DND-41 (cell line): ENCODE results near the gene CDK9.

Experiments
- ATAC-seq: fragments of 200-7000 bp; cut with Tn5 transposase; 3 replicates; pipeline ENCODE4 v1.9.1; 2021; ENCODE audit warnings: low read depth; ENCODE audit not compliant: insufficient read depth
- DNase-seq: peaks from one replicate; pipeline ENCODE4 v3.0.0-alpha.2; 2020
- H2AFZ ChIP-seq: 2 replicates; pipeline ENCODE4 v1.6.0; 2012; ENCODE audit warnings: low read depth, low read length
- H3K27ac ChIP-seq: 2 replicates; pipeline ENCODE4 v1.5.1; 2012; ENCODE audit warnings: low read length, inconsistent platforms
- H3K27me3 ChIP-seq: fragments of 200-600 bp; sonication (generic); 2 replicates; pipeline ENCODE4 v1.6.0; 2012; ENCODE audit warnings: low read length, mild to moderate bottlenecking, inconsistent platforms; ENCODE audit not compliant: insufficient read depth, poor library complexity
- H3K36me3 ChIP-seq: 2 replicates; pipeline ENCODE4 v1.5.1; 2012; ENCODE audit warnings: low read length, inconsistent platforms; ENCODE audit not compliant: insufficient read depth
- H3K4me1 ChIP-seq: 2 replicates; pipeline ENCODE4 v1.5.1; 2012; ENCODE audit warnings: mild to moderate bottlenecking, low read length; ENCODE audit not compliant: insufficient read depth
- H3K4me2 ChIP-seq: 2 replicates; pipeline ENCODE4 v1.6.0; 2012; ENCODE audit warnings: mild to moderate bottlenecking, moderate library complexity, low read length, inconsistent platforms; ENCODE audit not compliant: insufficient read depth
- H3K4me3 ChIP-seq, 2 experiments: fragments of 200-600 bp in 1 of 2; shearing (Covaris generic) in 1 of 2; 2 replicates each; pipeline ENCODE4 v1.5.1; 2012 to 2016; ENCODE audit warnings: inconsistent platforms in 2 of 2, low read length in 2 of 2, mild to moderate bottlenecking in 2 of 2, low read depth in 1 of 2, moderate library complexity in 1 of 2
- H3K79me2 ChIP-seq: 2 replicates; pipeline ENCODE4 v1.6.0; 2012; ENCODE audit warnings: low read length, inconsistent platforms; ENCODE audit not compliant: insufficient read depth
- H3K9ac ChIP-seq: 2 replicates; pipeline ENCODE4 v1.6.0; 2012; ENCODE audit warnings: low read depth, mild to moderate bottlenecking, inconsistent platforms, low read length, moderate library complexity
- H3K9me3 ChIP-seq: 2 replicates; pipeline ENCODE4 v1.5.1; 2012; ENCODE audit warnings: low read length, moderate library complexity, mild to moderate bottlenecking, inconsistent platforms; ENCODE audit not compliant: insufficient read depth, severe bottlenecking
- H4K20me1 ChIP-seq: 2 replicates; pipeline ENCODE4 v1.6.0; 2012; ENCODE audit warnings: low read length; ENCODE audit not compliant: insufficient read depth
- CTCF ChIP-seq: IDR thresholded peaks from 2 replicates; pipeline ENCODE4 v1.5.1; 2012; ENCODE audit warnings: borderline replicate concordance, low read length, moderate library complexity, mild to moderate bottlenecking; ENCODE audit not compliant: poor library complexity, severe bottlenecking; ENCODE audit errors: extremely low read depth
- EZH2 ChIP-seq: IDR thresholded peaks from 3 replicates; pipeline ENCODE4 v1.6.1; 2012; ENCODE audit warnings: borderline replicate concordance, low read depth, mild to moderate bottlenecking, moderate library complexity, low read length, inconsistent platforms; ENCODE audit not compliant: severe bottlenecking

Gene CDK9

GRCh38 chr9:127816728-127817127, 30.9 kb downstream of the CDK9 start:
- Histone ChIP-seq H3K9ac (no peak overlapping the region), H4K20me1 (no peaks in the 10 kb centered on the region; the same call in 1 of the 2 replicates)
- TF ChIP-seq EZH2: no peak
- TF ChIP-seq CTCF: no peak

DNA sequence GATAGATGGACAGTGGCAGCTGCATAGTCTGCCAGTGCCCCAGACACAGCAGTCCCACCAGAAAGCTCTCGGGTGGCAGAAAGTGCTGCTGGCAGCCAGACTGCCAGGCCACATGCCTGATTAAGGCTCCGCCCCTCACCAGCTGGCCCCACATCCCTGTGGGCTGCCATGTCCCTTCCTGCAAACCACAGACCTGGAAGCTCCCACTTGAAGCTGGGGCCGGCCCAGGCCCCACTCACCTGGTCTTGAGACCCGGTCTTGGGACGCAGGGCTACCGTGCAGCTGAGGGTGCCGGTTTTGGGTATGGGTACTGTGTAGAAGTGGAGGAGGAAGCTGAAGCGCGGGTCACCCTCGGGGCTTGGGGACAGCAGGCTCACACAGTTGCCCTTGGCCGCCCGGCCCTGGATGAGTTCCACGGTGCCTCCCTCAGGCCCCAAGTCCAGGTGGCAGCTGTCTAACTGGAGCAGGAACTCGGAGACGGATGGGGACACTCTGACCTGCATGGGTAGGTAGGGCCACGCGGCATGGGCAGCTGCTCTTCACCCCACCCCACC, 32.1 kb downstream of the CDK9 start:
- H3K4me2 ChIP-seq: no peak overlapping the region
- H3K9ac ChIP-seq: no peak overlapping the region
- TF ChIP-seq EZH2 (no peak), CTCF (no peak)
- H3K9me3 ChIP-seq: no peaks in the 10 kb centered on the region
- no peaks in the 10 kb centered on the region for H3K4me1 ChIP-seq
- no peak for DNase-seq
- H2AFZ ChIP-seq: no peak overlapping the region
- peak; percentile 9; the same call in 2 of the 3 replicates for ATAC-seq
- H3K79me2 ChIP-seq: no peaks in the 10 kb centered on the region
- H3K27me3 ChIP-seq: no peaks in the 10 kb centered on the region
- H3K27ac ChIP-seq: no peak overlapping the region
- H4K20me1 ChIP-seq: no peaks in the 10 kb centered on the region; the same call in 1 of the 2 replicates
- no peak overlapping the region for H3K4me3 ChIP-seq
- peaks cover 39% of the 10 kb centered on the region for H3K36me3 ChIP-seq

More at GRCh38 chr9:127816728-127817127, 30.9 kb downstream of the CDK9 start:
- Histone ChIP-seq H3K4me1 (no peaks in the 10 kb centered on the region), H3K4me2 (no peak overlapping the region), H2AFZ (no peak overlapping the region), H3K79me2 (no peaks in the 10 kb centered on the region), H3K36me3 (peaks cover 47% of the 10 kb centered on the region), H3K27ac (no peak overlapping the region), H3K9me3 (no peaks in the 10 kb centered on the region), H3K4me3 (no peak overlapping the region), H3K27me3 (no peaks in the 10 kb centered on the region)
- no peak for DNase-seq
- 0 out of 3 replicates have a peak, but pooled peaks have one; percentile 7 for ATAC-seq

- ATAC-seq (no peak), DNase-seq (no peak)
- Histone ChIP-seq H2AFZ (no peak overlapping the region), H3K9me3 (no peaks in the 10 kb centered on the region), H3K4me2 (no peak overlapping the region), H3K4me1 (no peaks in the 10 kb centered on the region), H4K20me1 (no peaks in the 10 kb centered on the region; the same call in 1 of the 2 replicates), H3K27ac (no peak overlapping the region), H3K36me3 (peaks cover 32% of the 10 kb centered on the region), H3K27me3 (no peaks in the 10 kb centered on the region), H3K79me2 (no peaks in the 10 kb centered on the region), H3K9ac (no peak overlapping the region), H3K4me3 (no peak overlapping the region)
- TF ChIP-seq CTCF (no peak), EZH2 (no peak)
Measured at GRCh38 chr9:127818574-127818973, 32.7 kb downstream of the CDK9 start.

DNA sequence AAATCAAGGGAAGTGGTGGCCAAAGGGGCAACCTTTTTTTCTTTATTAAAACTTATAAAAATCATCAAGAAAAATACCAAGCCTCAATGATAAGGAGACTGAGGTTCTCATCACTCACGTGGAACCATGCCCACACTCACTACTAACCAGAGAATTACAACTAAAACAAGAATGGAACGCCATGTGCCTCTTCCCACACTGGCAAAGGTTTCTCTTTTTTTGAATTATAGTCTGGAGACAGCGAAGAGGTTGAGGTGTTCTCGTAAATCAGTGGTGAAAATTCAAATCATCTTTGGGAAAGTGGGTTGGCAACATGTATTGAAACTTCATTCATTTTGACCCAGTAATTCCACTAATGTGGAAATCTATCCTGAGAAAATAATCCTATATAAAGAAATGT, 36.3 kb downstream of the CDK9 start:
- DNase-seq (no peak), ATAC-seq (no peak)
- no peak overlapping the region for H3K4me3 ChIP-seq
- no peaks in the 10 kb centered on the region for H3K9me3 ChIP-seq
- no peak overlapping the region for H3K27ac ChIP-seq
- no peaks in the 10 kb centered on the region for H3K27me3 ChIP-seq
- no peak overlapping the region for H3K4me2 ChIP-seq
- no peak overlapping the region for H3K9ac ChIP-seq
- no peak overlapping the region for H2AFZ ChIP-seq
- H3K79me2 ChIP-seq: no peaks in the 10 kb centered on the region
- H4K20me1 ChIP-seq: no peaks in the 10 kb centered on the region
- H3K36me3 ChIP-seq: peaks cover 3% of the 10 kb centered on the region; the same call in 1 of the 2 replicates
- no peak for TF ChIP-seq EZH2
- no peak for TF ChIP-seq CTCF
- no peaks in the 10 kb centered on the region for H3K4me1 ChIP-seq
